ENCODE results near the gene ROCK2.

The ROCK2 gene

GRCh38 chr2:11371092-11371937, 26.9 kb upstream of the ROCK2 start:
- H3K9ac ChIP-seq: no peak overlapping the region
- H3K36me3 ChIP-seq: no peaks in the 10 kb centered on the region
- no peak overlapping the region for H3K27ac ChIP-seq
- no peak overlapping the region for H3K4me3 ChIP-seq
- no peak for TF ChIP-seq Cebpa-rat (IDR thresholded peaks at IDR 0.05)
- H3K4me1 ChIP-seq: peaks cover 39 to 69% (median 61%) of the 10 kb centered on the region in 10 experiments
- H3K9me3 ChIP-seq (replicated peaks in 1 of 11): peaks cover 0 to 8% (median 4%) of the 10 kb centered on the region in 11 experiments; a peak in 8 of 22 replicates
- no peaks in the 10 kb centered on the region for H3K27me3 ChIP-seq
- H3K4me2 ChIP-seq: peak overlapping the region in 9 of 11 experiments; percentile 5 to 94 (median 17); a peak in 6 of 22 replicates
- H4K20me1 ChIP-seq: no peaks in the 10 kb centered on the region

DNA sequence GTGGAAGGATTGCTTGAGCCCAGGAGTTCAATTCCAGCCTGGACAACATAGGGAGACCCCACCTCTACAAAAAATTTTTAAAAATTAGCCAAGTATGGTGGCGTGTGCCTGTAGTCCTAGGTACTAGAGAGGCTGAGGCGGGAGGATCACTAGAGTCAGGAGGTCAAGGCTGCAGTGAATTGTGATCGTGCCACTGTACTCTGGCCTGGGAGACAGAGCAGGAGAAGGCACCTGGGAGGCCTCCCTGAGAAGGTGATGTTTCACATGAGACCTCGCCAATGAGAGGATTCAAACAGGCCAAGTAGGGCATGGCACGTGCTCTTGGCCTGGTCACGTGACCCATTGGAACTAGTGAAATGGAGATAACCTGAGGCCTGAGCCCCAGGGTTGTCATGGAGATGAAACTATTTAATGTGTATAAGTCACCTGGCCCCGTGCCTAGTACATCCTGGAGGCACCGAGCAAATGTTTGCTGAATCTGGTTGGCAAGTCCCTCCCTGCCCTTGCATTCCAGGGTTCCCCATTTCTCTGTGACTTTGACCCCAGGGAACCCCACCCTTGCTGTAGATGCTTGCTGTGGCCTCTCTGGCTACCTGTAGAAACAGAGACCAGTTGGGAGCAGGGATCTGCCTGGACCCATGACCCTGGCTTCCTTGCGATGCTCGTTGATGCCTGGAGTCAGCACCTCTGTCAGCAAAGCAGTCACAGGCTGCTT, 26.1 kb upstream of the ROCK2 start:
- no peak overlapping the region for H3K4me2 ChIP-seq
- no peak overlapping the region for H3K27ac ChIP-seq
- H3K9me3 ChIP-seq (replicated peaks in 1 of 11): 0 out of 22 replicates have a peak, but pooled peaks cover 0 to under 1% (median 0%) of the 10 kb centered on the region in 11 experiments
- no peaks in the 10 kb centered on the region for H4K20me1 ChIP-seq
- H3K36me3 ChIP-seq: no peaks in the 10 kb centered on the region
- no peaks in the 10 kb centered on the region for H3K27me3 ChIP-seq
- H3K4me1 ChIP-seq: peaks cover 39 to 72% (median 53%) of the 10 kb centered on the region in 10 experiments
- TF ChIP-seq Cebpa-rat (IDR thresholded peaks at IDR 0.05): no peak
- H3K4me3 ChIP-seq: no peak overlapping the region
- H3K9ac ChIP-seq: no peak overlapping the region

DNA sequence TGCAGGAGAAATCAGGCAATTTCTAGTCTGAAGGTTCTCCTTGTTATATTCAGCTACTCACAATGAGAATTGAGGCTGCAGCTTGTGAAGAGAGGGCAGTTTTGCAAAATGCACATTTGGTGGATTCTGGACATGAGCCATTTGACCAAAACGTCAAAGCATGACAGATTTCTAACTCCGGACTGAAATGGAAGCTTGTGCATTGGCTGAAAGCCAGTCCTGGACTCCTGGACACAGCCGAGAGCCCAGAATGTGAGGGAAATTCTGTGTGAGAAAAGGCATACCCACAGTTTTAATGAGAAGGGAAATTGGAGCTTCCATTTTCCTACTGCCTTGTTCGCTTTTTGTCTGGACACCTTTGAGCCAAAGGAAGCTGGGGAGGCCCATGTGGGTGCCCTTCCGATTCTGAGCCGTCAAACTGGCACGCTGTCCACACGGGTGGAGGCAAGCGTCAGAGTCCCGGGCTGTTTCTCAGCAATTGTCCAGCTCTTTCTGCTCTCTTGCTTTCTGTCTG, 23.7 kb upstream of the ROCK2 start:
- H3K9ac ChIP-seq: no peak overlapping the region
- H3K27ac ChIP-seq: peak overlapping the region in 2 of 11 experiments; percentile 1 to 4; a peak in 2 of 22 replicates
- no peak for TF ChIP-seq Cebpa-rat (IDR thresholded peaks at IDR 0.05)
- H4K20me1 ChIP-seq: no peaks in the 10 kb centered on the region
- H3K4me2 ChIP-seq: peak overlapping the region in 10 of 11 experiments; percentile 43 to 77 (median 60); a peak in 20 of 22 replicates
- H3K9me3 ChIP-seq (replicated peaks in 1 of 11): no peaks in the 10 kb centered on the region
- no peaks in the 10 kb centered on the region for H3K27me3 ChIP-seq
- H3K4me1 ChIP-seq: peaks cover 20 to 49% (median 31%) of the 10 kb centered on the region in 10 experiments
- H3K4me3 ChIP-seq: no peak overlapping the region
- H3K36me3 ChIP-seq: no peaks in the 10 kb centered on the region

GRCh38 chr2:11367170-11367730, 22.8 kb upstream of the ROCK2 start:
- H3K36me3 ChIP-seq: no peaks in the 10 kb centered on the region
- no peaks in the 10 kb centered on the region for H4K20me1 ChIP-seq
- no peak for TF ChIP-seq Cebpa-rat (IDR thresholded peaks at IDR 0.05)
- no peaks in the 10 kb centered on the region for H3K9me3 ChIP-seq (replicated peaks in 1 of 11)
- H3K4me2 ChIP-seq: peak overlapping the region; percentile 43 to 77 (median 55); a peak in 21 of 22 replicates
- no peak overlapping the region for H3K4me3 ChIP-seq
- H3K9ac ChIP-seq: no peak overlapping the region
- no peaks in the 10 kb centered on the region for H3K27me3 ChIP-seq
- H3K4me1 ChIP-seq: peaks cover 20 to 41% (median 22%) of the 10 kb centered on the region in 10 experiments
- peak overlapping the region in 3 of 11 experiments; percentile 20 to 48 (median 35); a peak in 3 of 22 replicates for H3K27ac ChIP-seq

DNA sequence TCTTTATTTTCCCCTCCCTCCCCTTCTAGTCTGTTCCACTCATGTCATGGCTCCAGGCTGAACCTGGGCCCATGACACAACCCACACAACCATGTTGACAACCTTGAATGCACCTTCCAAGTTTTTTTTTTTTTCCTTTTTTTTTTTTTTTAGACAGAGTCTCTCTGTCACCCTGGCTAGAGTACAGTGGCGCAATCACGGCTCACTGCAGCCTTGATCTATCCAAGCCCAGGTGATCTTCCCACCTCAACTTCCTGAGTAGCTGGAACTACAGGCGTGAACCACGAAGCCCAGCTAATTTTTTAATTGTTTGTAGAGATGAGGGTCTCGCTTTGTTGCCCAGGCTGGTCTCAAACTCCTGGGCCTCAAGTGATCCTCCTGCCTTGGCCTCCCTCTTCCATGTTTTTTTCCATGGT, 21.9 kb upstream of the ROCK2 start:
- Histone ChIP-seq H3K4me2 (peak overlapping the region in 4 of 11 experiments; percentile 9 to 77 (median 16); a peak in 3 of 22 replicates), H4K20me1 (no peaks in the 10 kb centered on the region), H3K4me3 (no peak overlapping the region), H3K9ac (no peak overlapping the region), H3K27ac (no peak overlapping the region), H3K9me3 (replicated peaks in 1 of 11) (no peaks in the 10 kb centered on the region), H3K27me3 (no peaks in the 10 kb centered on the region), H3K36me3 (no peaks in the 10 kb centered on the region), H3K4me1 (peaks cover 12 to 34% (median 17%) of the 10 kb centered on the region in 10 experiments)
- no peak for TF ChIP-seq Cebpa-rat (IDR thresholded peaks at IDR 0.05)

GRCh38 chr2:11365096-11365879, 20.9 kb upstream of the ROCK2 start:
- Histone ChIP-seq H3K9me3 (replicated peaks in 1 of 11) (no peaks in the 10 kb centered on the region), H3K36me3 (no peaks in the 10 kb centered on the region), H4K20me1 (no peaks in the 10 kb centered on the region), H3K4me1 (peaks cover 12 to 34% (median 17%) of the 10 kb centered on the region in 10 experiments), H3K4me3 (no peak overlapping the region), H3K27ac (no peak overlapping the region), H3K9ac (no peak overlapping the region), H3K4me2 (no peak overlapping the region; a peak in 1 of 22 replicates), H3K27me3 (no peaks in the 10 kb centered on the region)
- no peak for TF ChIP-seq Cebpa-rat (IDR thresholded peaks at IDR 0.05)

GRCh38 chr2:11364565-11364887, 20.1 kb upstream of the ROCK2 start:
- no peak for TF ChIP-seq Cebpa-rat (IDR thresholded peaks at IDR 0.05)
- Histone ChIP-seq H3K27ac (no peak overlapping the region), H3K27me3 (no peaks in the 10 kb centered on the region), H3K4me1 (peaks cover 12 to 34% (median 17%) of the 10 kb centered on the region in 10 experiments), H3K4me3 (no peak overlapping the region), H3K9ac (no peak overlapping the region), H3K36me3 (no peaks in the 10 kb centered on the region), H3K4me2 (no peak overlapping the region), H3K9me3 (replicated peaks in 1 of 11) (no peaks in the 10 kb centered on the region), H4K20me1 (no peaks in the 10 kb centered on the region)

DNA sequence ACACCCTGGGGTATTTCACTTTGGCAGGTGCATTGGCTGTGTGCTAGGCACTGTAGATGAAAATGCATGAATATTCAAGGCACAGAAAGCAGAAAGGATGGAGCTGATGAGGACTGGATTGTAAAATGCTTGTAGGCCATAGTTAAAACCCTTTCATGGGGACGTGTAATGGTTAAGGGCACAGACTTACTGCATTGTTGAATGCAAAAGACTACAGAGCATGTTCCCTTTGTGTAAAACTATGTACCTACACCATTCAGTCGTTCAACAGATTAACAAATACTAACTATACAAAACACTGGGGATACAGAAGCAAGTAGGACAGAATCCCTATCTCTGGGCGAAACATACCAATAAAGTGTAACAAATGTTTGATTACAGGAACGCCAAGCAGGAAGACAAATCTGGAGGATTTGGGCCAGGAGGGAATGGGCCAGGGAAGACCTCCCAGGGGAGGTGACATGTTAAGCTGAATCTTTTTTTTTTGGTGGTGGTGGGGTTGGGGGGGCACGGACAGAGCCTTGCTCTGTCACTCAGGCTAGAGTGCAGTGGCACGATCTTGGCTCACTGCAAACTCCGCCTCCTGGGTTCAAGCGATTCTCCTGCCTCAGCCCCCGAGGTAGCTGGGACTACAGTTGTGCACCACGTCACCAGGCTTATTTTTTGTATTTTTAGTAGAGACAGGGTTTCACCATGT, 19.6 kb upstream of the ROCK2 start:
- H3K9me3 ChIP-seq (replicated peaks in 1 of 11): no peaks in the 10 kb centered on the region
- no peaks in the 10 kb centered on the region for H4K20me1 ChIP-seq
- H3K27ac ChIP-seq: no peak overlapping the region
- H3K4me3 ChIP-seq: no peak overlapping the region
- TF ChIP-seq Cebpa-rat (IDR thresholded peaks at IDR 0.05): no peak
- no peak overlapping the region for H3K4me2 ChIP-seq
- no peaks in the 10 kb centered on the region for H3K27me3 ChIP-seq
- peaks cover 12 to 33% (median 17%) of the 10 kb centered on the region in 10 experiments for H3K4me1 ChIP-seq
- H3K9ac ChIP-seq: no peak overlapping the region
- no peaks in the 10 kb centered on the region for H3K36me3 ChIP-seq

Data from BLaER1 treated with 17β-estradiol and CSF1 and Interleukin-3, amounts not matched to agents 10 nM and 100 nM (cell line).